B cell (primary cell): Measurements from ENCODE around the gene KRT4. TPM values are rescaled to one million over a fixed set of nuclear protein-coding genes. Genes with fewer than 3 reads are reported as not detected.

Experiments
- ATAC-seq: fragments of 200-7000 bp; cut with Tn5 transposase; one replicate; pipeline ENCODE4 v1.10.0; 2021; ENCODE audit warnings: low read depth, mild to moderate bottlenecking, moderate number of reproducible peaks, moderate library complexity
- CTCF ChIA-PET: fragments of 350-600 bp; sonication (Branson Sonifier 250); formaldehyde crosslinking; loops from one replicate; lab custom pipeline; 2021; ENCODE audit warnings: antibody characterized with exemption, inconsistent platforms; lab: Charles Lee
- POLR2A ChIA-PET: fragments of 350-600 bp; sonication (Branson Sonifier 250); formaldehyde crosslinking; loops from one replicate; lab custom pipeline; 2021; ENCODE audit warnings: antibody characterized with exemption; lab: Charles Lee
- DNase-seq: peaks from one replicate; pipeline ENCODE4 v3.0.0; 2013
- H2AFZ ChIP-seq: 2 replicates; pipeline ENCODE4 v1.6.1; 2012; ENCODE audit warnings: mild to moderate bottlenecking, low read depth, low read length; ENCODE audit not compliant: insufficient read depth, poor library complexity, severe bottlenecking
- H3K27ac ChIP-seq, 2 donors: 1 replicate in 1 of 2; 2 replicates in 1 of 2; pipeline ENCODE4 v1.5.1; 2012 to 2013; ENCODE audit warnings: low read length in 2 of 2, mild to moderate bottlenecking in 2 of 2, moderate library complexity in 1 of 2
- H3K27me3 ChIP-seq, 4 experiments: fragments of 200-600 bp in 1 of 4; sonication (generic) in 1 of 4; replicated peaks in 1 of 4; 1 replicate in 2 of 4; 2 replicates in 2 of 4; pipeline versions ENCODE4 v1.6.1 to v1.7.0; 2013 to 2016; ENCODE audit warnings: low read length in 3 of 4, mild to moderate bottlenecking in 2 of 4, mixed read lengths in 1 of 4, moderate library complexity in 1 of 4; ENCODE audit not compliant: insufficient read depth in 4 of 4, control insufficient read depth in 3 of 4; ENCODE audit errors: control extremely low read depth in 1 of 4
- H3K36me3 ChIP-seq, 2 experiments: replicated peaks in 1 of 2; 1 replicate in 1 of 2; 2 replicates in 1 of 2; pipeline versions ENCODE4 v1.6.1 to v1.7.1; 2013; ENCODE audit warnings: low read length in 1 of 2; ENCODE audit not compliant: insufficient read depth in 2 of 2, control insufficient read depth in 1 of 2; ENCODE audit errors: control extremely low read depth in 1 of 2, extremely low read depth in 1 of 2
- H3K4me1 ChIP-seq, 2 donors: fragments of 200-600 bp in 1 of 2; sonication (generic) in 1 of 2; 1 replicate in 1 of 2; 2 replicates in 1 of 2; pipeline versions ENCODE4 v1.5.1 to v1.6.1; 2013 to 2017; ENCODE audit warnings: low read length in 2 of 2; ENCODE audit not compliant: control insufficient read depth in 2 of 2, insufficient read depth in 2 of 2
- H3K4me2 ChIP-seq: replicated peaks from 2 replicates; pipeline ENCODE3; 2012; ENCODE audit warnings: mild to moderate bottlenecking, low read depth, low read length; ENCODE audit not compliant: poor library complexity, severe bottlenecking
- H3K4me3 ChIP-seq, 5 experiments: fragments of 200-600 bp in 1 of 5; sonication (generic) in 1 of 5; 1 replicate in 3 of 5; 2 replicates in 2 of 5; pipeline versions ENCODE4 v1.5.1 to v1.7.0; 2011 to 2016; ENCODE audit warnings: low read length in 4 of 5, mild to moderate bottlenecking in 4 of 5, low read depth in 2 of 5, control low read depth in 1 of 5, moderate library complexity in 1 of 5; ENCODE audit not compliant: insufficient read depth in 1 of 5; ENCODE audit errors: control extremely low read depth in 1 of 5, extremely low read depth in 1 of 5
- H3K79me2 ChIP-seq: fragments of 200-600 bp; sonication (generic); one replicate; pipeline ENCODE4 v1.6.0; 2016; ENCODE audit warnings: low read length; ENCODE audit not compliant: control insufficient read depth, insufficient read depth
- H3K9ac ChIP-seq: fragments of 200-600 bp; sonication (generic); 2 replicates; pipeline ENCODE4 v1.6.1; 2017; ENCODE audit warnings: mild to moderate bottlenecking, low read length, moderate library complexity
- H3K9me3 ChIP-seq, 3 donors: one replicate each; pipeline versions ENCODE4 v1.6.1 to v1.7.1; 2013; ENCODE audit warnings: low read length in 2 of 3; ENCODE audit not compliant: control insufficient read depth in 2 of 3, insufficient read depth in 1 of 3; ENCODE audit errors: control extremely low read depth in 1 of 3
- H4K20me1 ChIP-seq: 2 replicates; pipeline ENCODE4 v1.6.0; 2012; ENCODE audit warnings: mild to moderate bottlenecking, low read length; ENCODE audit not compliant: insufficient read depth, control insufficient read depth, poor library complexity, severe bottlenecking
- H3K27ac Mint-ChIP-seq: one replicate; pipeline ENCODE4 v1.8.0; 2021; ENCODE audit warnings: mixed read lengths
- H3K27me3 Mint-ChIP-seq: one replicate; pipeline ENCODE4 v1.8.0; 2021; ENCODE audit warnings: mixed read lengths
- H3K4me1 Mint-ChIP-seq: one replicate; pipeline ENCODE4 v1.8.0; 2021; ENCODE audit warnings: mixed read lengths
- H3K4me3 Mint-ChIP-seq: one replicate; pipeline ENCODE4 v1.8.0; 2021; ENCODE audit warnings: mixed read lengths
- H3K9me3 Mint-ChIP-seq: one replicate; pipeline ENCODE4 v1.8.0; 2022; ENCODE audit warnings: mixed read lengths; ENCODE audit not compliant: insufficient read depth
- CTCF ChIP-seq: fragments of 200-600 bp; IDR thresholded peaks from one replicate; pipeline ENCODE4 v1.8.0; 2022; ENCODE audit warnings: antibody characterized with exemption, mild to moderate bottlenecking
- EZH2 ChIP-seq: IDR thresholded peaks from 2 replicates; pipeline ENCODE4 v1.6.1; 2012; ENCODE audit warnings: borderline replicate concordance, low read depth, mild to moderate bottlenecking, moderate library complexity, low read length; ENCODE audit not compliant: insufficient read depth, poor library complexity, severe bottlenecking
- WGBS: methylation state at CpG from one replicate; pipeline ENCODE4 v1.1.5; 2013; ENCODE audit warnings: missing lambda C conversion rate; ENCODE audit not compliant: insufficient coverage; 5-methylcytosine and 5-hydroxymethylcytosine counted together
- intact Hi-C: fragments of 100-400 bp; cut with micrococcal nuclease; formaldehyde crosslinking; loops from one replicate; pipeline ENCODE4 v1.10.0; 2022
- polyA plus RNA-seq: library from polyadenylated mRNA; depleted of rRNA; stranded (reverse); fragments of >200 nt; gene quantifications from 2 replicates; pipeline ENCODE4 v1.2.3, GENCODE V29; 2012
- total RNA-seq, 2 donors: library from RNA; stranded (reverse); fragments of 120-200 nt in 1 of 2; gene quantifications; 1 replicate in 1 of 2; 2 replicates in 1 of 2; pipeline versions ENCODE4 v1.2.3 to v1.2.4, GENCODE V29; 2013 to 2022

KRT4 gene
- total and polyA plus RNA-seq, 2 donors (not counting 1 experiment from before 2014, with no cell fraction given), result not detected

GRCh38 chr12:52831251-52831650 is 17.3 kb upstream of the KRT4 start:
- Histone ChIP-seq H4K20me1 (no peaks in the 10 kb centered on the region), H3K4me1 (no peaks in the 10 kb centered on the region), H3K9ac (no peak overlapping the region), H3K36me3 (no peaks in the 10 kb centered on the region), H3K27ac (no peak overlapping the region), H2AFZ (no peak overlapping the region), H3K4me3 (no peak overlapping the region), H3K27me3 (peaks cover 0 to 4% (median 0%) of the 10 kb centered on the region in 4 experiments), H3K4me2 (no peak overlapping the region), H3K79me2 (no peaks in the 10 kb centered on the region), H3K9me3 (no peaks in the 10 kb centered on the region)
- no peak overlapping the region for H3K4me3 Mint-ChIP-seq
- H3K9me3 Mint-ChIP-seq, result no peaks in the 10 kb centered on the region
- ATAC-seq (no peak), DNase-seq (no peak)
- intact Hi-C loops, result no loop called here
- ChIA-PET POLR2A (no interaction called here), CTCF (no interaction called here)
- H3K27ac Mint-ChIP-seq, result no peak overlapping the region
- peaks cover 20% of the 10 kb centered on the region for H3K27me3 Mint-ChIP-seq
- no peaks in the 10 kb centered on the region for H3K4me1 Mint-ChIP-seq
- TF ChIP-seq EZH2 (no peak), CTCF (no peak)
- 89% methylated on average over 7 of the region's 7 CpGs for WGBS

- H3K9me3 Mint-ChIP-seq, result no peaks in the 10 kb centered on the region
These were observed 16.3 kb upstream of the KRT4 start for GRCh38 chr12:52829986-52830770.

More at GRCh38 chr12:52829986-52830770, 16.3 kb upstream of the KRT4 start:
- no peak for TF ChIP-seq CTCF
- no peak for TF ChIP-seq EZH2
- no peak overlapping the region for H3K4me3 Mint-ChIP-seq
- ChIA-PET POLR2A (no interaction called here), CTCF (no interaction called here)
- Histone ChIP-seq H3K4me1 (no peaks in the 10 kb centered on the region), H4K20me1 (no peaks in the 10 kb centered on the region), H3K9ac (no peak overlapping the region), H3K27ac (no peak overlapping the region), H2AFZ (no peak overlapping the region), H3K4me3 (no peak overlapping the region), H3K4me2 (no peak overlapping the region), H3K79me2 (no peaks in the 10 kb centered on the region), H3K27me3 (peaks cover 0 to 8% (median 0%) of the 10 kb centered on the region in 4 experiments), H3K9me3 (no peaks in the 10 kb centered on the region), H3K36me3 (no peaks in the 10 kb centered on the region)
- peaks cover 24% of the 10 kb centered on the region for H3K27me3 Mint-ChIP-seq
- intact Hi-C loops, result no loop called here
- no peaks in the 10 kb centered on the region for H3K4me1 Mint-ChIP-seq
- WGBS, result 83% methylated on average over 6 of the region's 8 CpGs
- no peak overlapping the region for H3K27ac Mint-ChIP-seq
- ATAC-seq, result no peak
- DNase-seq, result no peak
